A549 (cell line): Measurements from ENCODE around the gene DNMT3A.

Experiments
- CHD4 ChIP-seq: fragments of 200-600 bp; sonication (generic); IDR thresholded peaks from 2 replicates; pipeline ENCODE4 v1.6.1; 2016; ENCODE audit warnings: antibody characterized with exemption, mild to moderate bottlenecking, borderline replicate concordance
- CTCF ChIP-seq: fragments of >200 bp; sonication (Bioruptor Twin); formaldehyde crosslinking; IDR thresholded peaks from 3 replicates; pipeline ENCODE4 v1.5.1; 2016
- EP300 ChIP-seq, 2 experiments: fragments of >200 bp; sonication (Bioruptor Twin); formaldehyde crosslinking; IDR thresholded peaks; 2 replicates in 1 of 2; 3 replicates in 1 of 2; pipeline ENCODE4 v1.6.1; 2016 to 2017
- POLR2AphosphoS2 ChIP-seq: conservative IDR thresholded peaks from 2 replicates; pipeline ENCODE4 v1.6.1; 2012; ENCODE audit warnings: low read length, improper control_type of control experiment, inconsistent platforms
- ZNF302 ChIP-seq: fragments of 250-450 bp; sonication (Bioruptor Pico); IDR thresholded peaks from 2 replicates; pipeline ENCODE4 v1.9.0; 2021; ENCODE audit warnings: inconsistent platforms, mild to moderate bottlenecking, moderate library complexity

- TF ChIP-seq ZNF302 (CRISPR knock-in tag) (no peak), CTCF (no peak), POLR2AphosphoS2 (no peak), CHD4 (no peak), EP300 (IDR thresholded peaks at IDR 0.05) (no peak)
Observed at GRCh38 chr2:25304826-25305596, 36.7 kb downstream of the DNMT3A start.
